HG02973 (cell line): ENCODE measurements around the gene IFNA10.
"Not testable (repeated sequence)": the region's sequence is repeated elsewhere in the genome, so short reads cannot be mapped to it uniquely, and the experiment has no call there.

Source experiments
- ATAC-seq: cut with Tn5 transposase; IDR thresholded peaks from one replicate; pipeline ENCODE4 v1.9.1; 2021; ENCODE audit warnings: moderate library complexity; ENCODE audit not compliant: unreplicated experiment

IFNA10 gene

GRCh38 chr9:21194867-21195776 is 11.8 kb downstream of the IFNA10 start:
- peak; percentile 92 for ATAC-seq

- not testable (repeated sequence) for ATAC-seq
Observed at GRCh38 chr9:21187487-21187886, 19.5 kb downstream of the IFNA10 start, which contains the start of gene IFNA4. Gene IFNA4 (minus strand): TSS chr9:21187587. CDS start chr9:21187531, 56 bp downstream.

DNA sequence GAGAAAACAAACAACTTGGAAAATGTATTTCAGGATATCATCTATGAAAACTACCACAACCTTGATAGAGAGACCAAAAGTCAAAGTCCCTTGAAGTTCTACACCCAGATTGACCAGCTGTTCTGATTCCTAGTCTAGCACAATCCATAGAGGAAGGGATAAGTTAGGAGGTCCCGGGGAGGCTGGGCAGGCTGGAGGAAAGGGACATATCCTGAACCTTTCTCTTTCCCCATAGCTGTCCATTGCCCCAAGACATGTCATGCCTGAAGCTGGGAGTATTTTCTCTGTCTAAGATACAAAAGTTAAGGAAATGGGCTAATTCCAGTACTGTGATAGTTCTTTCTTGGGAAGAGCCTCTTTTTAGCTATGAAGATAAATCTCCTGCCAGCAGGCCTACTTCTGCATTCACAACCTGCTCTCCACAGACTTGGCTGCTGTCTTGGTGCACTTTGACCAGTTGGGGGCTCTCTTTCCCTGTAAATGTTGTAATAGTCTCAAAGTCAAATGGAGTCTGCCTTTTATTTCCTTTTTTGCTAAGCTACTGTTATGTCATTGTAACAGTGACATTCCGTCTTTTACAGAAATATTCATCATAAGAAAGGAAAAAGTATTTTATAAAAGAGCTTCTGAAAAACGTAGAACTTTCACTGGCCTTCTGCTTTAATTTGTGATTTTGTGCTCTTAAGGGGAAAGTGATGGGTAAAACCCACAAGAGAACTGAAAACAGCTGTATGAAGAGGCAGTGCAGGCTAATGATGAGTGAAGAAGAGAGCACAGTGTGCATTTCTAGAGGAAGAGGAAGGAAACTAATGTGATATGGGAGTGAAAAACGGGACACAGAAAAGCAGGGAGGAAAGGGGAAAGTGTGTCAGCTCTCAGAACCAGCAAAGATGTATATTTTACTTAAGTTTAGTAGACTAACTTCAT is 23.9 kb downstream of the IFNA10 start:
- peak; percentile 94 for ATAC-seq

DNA sequence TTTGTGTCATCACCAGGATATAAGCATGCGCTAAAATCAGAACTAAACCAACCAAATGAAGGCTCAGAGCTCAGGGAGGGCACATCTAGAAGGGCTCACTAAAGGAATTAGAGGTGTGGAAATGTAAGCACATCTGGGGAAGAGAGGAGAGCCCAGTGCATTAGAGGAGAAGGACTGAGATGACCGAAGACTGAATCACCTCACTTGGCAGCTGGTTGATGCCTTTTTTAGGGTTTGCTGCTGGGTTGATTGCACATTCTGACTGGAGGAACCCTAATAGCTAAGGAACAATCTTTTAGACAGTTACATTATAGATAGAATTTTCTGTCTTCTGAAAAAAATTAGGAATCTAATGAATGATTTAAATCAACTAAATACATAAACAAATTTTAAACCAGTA is 32.3 kb downstream of the IFNA10 start:
- no peak for ATAC-seq

GRCh38 chr9:21172156-21172555 is 34.8 kb downstream of the IFNA10 start:
- no peak for ATAC-seq

DNA sequence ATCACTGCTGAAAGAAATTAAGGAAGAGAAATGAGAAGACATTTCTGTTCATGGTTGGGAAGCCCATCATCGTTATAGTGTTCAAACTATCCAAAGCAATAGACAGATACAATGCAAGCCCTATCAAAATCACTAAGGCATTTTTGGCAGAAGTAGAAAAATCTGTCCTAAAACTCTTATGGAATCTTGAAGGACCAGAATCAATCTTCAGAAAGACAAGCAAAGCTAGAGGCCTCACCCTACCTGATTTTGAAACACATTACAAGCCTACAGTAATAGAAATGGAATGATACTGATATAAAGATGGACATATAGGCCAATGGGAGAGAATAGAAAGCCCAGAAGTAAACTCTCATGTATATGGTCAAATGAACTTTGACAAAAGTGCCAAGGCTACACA is 35.6 kb downstream of the IFNA10 start:
- no peak for ATAC-seq

DNA sequence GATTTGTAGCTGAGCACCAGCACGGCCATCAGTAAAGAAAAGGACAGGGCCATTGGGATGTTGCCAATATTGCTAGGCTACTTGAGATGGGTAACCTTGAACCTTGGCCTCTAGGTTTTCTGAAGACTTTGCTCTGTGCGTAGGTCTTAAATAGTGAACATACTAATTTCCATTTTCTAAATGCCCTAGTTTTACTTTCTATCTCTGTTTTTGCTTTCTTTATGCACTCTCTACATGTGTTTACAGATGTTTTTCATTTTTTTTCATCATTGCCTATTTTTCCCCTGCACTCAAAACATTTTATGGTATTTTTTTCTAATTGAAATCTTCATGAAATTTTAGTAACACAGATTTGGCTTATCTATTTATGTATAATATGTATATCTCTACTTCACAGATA is 40.4 kb downstream of the IFNA10 start, which contains the start of gene IFNA21:
Gene IFNA21 (minus strand): TSS at position 101 of the 400 bp plus-strand sequence. CDS start 48 bp downstream, at position 53.
- ATAC-seq, result not testable (repeated sequence)

DNA sequence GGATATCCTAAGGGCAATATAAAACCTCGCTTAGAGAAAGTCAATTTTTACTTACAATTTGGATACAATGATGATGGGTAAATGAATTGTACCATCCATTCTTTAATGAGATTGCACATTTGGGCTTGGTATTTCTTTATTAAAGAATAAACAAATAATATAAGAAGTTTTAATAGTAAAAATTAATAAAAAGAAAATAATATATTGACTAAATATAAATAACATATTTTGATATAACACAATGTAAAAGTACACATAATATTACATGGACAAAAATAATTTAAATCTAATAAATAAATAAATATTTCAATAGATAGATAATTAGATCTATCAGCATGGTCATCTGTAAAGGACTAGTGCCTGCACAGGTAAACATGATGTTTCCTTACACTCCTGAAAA is 41.4 kb downstream of the IFNA10 start:
- no peak for ATAC-seq

- ATAC-seq, result peak; percentile 84
Observed at GRCh38 chr9:21160178-21160577, 46.8 kb downstream of the IFNA10 start.
